GM18867 (cell line): Measurements from ENCODE around the gene SCARB1.

Experiments used
- ATAC-seq: cut with Tn5 transposase; IDR thresholded peaks from one replicate; pipeline ENCODE4 v1.9.1; 2021; ENCODE audit warnings: mild to moderate bottlenecking, moderate library complexity; ENCODE audit not compliant: unreplicated experiment

Gene SCARB1

GRCh38 chr12:124842800-124843510 lies 20.7 kb downstream of the SCARB1 start:
- ATAC-seq = no peak

GRCh38 chr12:124842073-124842749 lies 21.5 kb downstream of the SCARB1 start:
- ATAC-seq = no peak

- ATAC-seq = no peak
Observed at GRCh38 chr12:124841558-124841945, 22.1 kb downstream of the SCARB1 start.

- ATAC-seq = no peak
Observed at GRCh38 chr12:124837958-124838803, 25.5 kb downstream of the SCARB1 start.

GRCh38 chr12:124837249-124837897 lies 26.3 kb downstream of the SCARB1 start:
- no peak for ATAC-seq

GRCh38 chr12:124836759-124837158 lies 26.9 kb downstream of the SCARB1 start:
- no peak for ATAC-seq

GRCh38 chr12:124835656-124836410 lies 27.8 kb downstream of the SCARB1 start:
- no peak for ATAC-seq

GRCh38 chr12:124834822-124835221 lies 28.8 kb downstream of the SCARB1 start:
- ATAC-seq = no peak

GRCh38 chr12:124833693-124834122 lies 30.0 kb downstream of the SCARB1 start:
- ATAC-seq = no peak

- ATAC-seq = no peak
Observed at GRCh38 chr12:124832856-124833255, 30.8 kb downstream of the SCARB1 start.

GRCh38 chr12:124831590-124831989 lies 32.1 kb downstream of the SCARB1 start:
- ATAC-seq = no peak

GRCh38 chr12:124830306-124830705 lies 33.4 kb downstream of the SCARB1 start:
- ATAC-seq = no peak

- no peak for ATAC-seq
Observed at GRCh38 chr12:124829708-124830304, 33.9 kb downstream of the SCARB1 start.

GRCh38 chr12:124829008-124829707 lies 34.5 kb downstream of the SCARB1 start:
- no peak for ATAC-seq

GRCh38 chr12:124828264-124829007 lies 35.2 kb downstream of the SCARB1 start:
- ATAC-seq = no peak

- ATAC-seq = no peak
Observed at GRCh38 chr12:124827588-124828184, 36.0 kb downstream of the SCARB1 start.

GRCh38 chr12:124824195-124824594 lies 39.5 kb downstream of the SCARB1 start:
- no peak for ATAC-seq

- ATAC-seq = no peak
Observed at GRCh38 chr12:124823272-124823970, 40.2 kb downstream of the SCARB1 start.
